LHCN-M2 (cell line): ENCODE measurements around the gene ABCE1. TPM values are rescaled to one million over a fixed set of nuclear protein-coding genes. Genes with fewer than 3 reads are reported as not detected.

Experiments used
- DNase-seq: peaks from one replicate; pipeline ENCODE4 v3.0.0-alpha.2; 2012; ENCODE audit warnings: low read depth
- total RNA-seq: library from RNA; depleted of rRNA; stranded (reverse); fragments of >200 nt; gene quantifications from 2 replicates; pipeline ENCODE4 v1.2.3, GENCODE V29; 2014; rRNA removed

ABCE1 gene
- total RNA-seq, 1 experiment from 2014 or later = 183 TPM

GRCh38 chr4:145176641-145177432 lies 78.7 kb downstream of the ABCE1 start:
- peak; percentile 28 for DNase-seq

DNA sequence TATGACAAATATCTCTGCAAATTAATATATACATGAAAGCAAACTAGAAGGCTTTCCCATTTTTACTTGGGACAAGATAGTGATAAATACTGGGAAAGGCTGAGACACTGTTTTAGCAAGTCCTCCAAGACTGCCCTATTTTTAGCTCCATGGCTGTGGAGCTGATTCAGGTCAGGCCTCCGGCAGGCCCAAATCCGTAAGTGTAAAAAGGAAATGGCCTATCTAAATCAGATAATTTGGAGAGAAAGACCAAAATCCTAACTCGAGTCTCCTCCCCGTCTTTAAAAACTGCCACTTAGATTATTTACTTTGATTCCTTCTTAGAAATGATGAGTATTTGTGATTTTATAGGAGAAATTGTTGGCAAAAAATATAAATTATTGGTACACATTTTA lies 79.4 kb downstream of the ABCE1 start:
- peak; percentile 32 for DNase-seq

GRCh38 chr4:145177906-145178538 lies 79.9 kb downstream of the ABCE1 start:
- peak; percentile 29 for DNase-seq

- peak; percentile 12 for DNase-seq
These were observed 80.7 kb downstream of the ABCE1 start for GRCh38 chr4:145178740-145179280.

Other genes with a start within 250 kb of the ABCE1 start
- 26.2 and 41.6 TPM in 2 replicates for gene ANAPC10, start 115 bp upstream of the ABCE1 start, total RNA-seq
- 19.2 and 31.7 TPM in 2 replicates for gene OTUD4, start 82.3 kb downstream of the ABCE1 start, total RNA-seq